Loucy (cell line): Measurements from ENCODE around the gene C19orf12.
A peak's percentile ranks its signal among the peaks of the same experiment; 100 is the strongest.
"Not testable (repeated sequence)": the region's sequence is repeated elsewhere in the genome, so short reads cannot be mapped to it uniquely, and the experiment has no call there.

Source experiments
- H2AFZ ChIP-seq: fragments of 200-600 bp; sonication (generic); 2 replicates; pipeline ENCODE4 v1.6.0; 2016; ENCODE audit warnings: antibody characterized with exemption, mild to moderate bottlenecking, low read length, moderate library complexity
- H3F3A ChIP-seq: fragments of 200-600 bp; 2 replicates; pipeline ENCODE4 v1.6.0; 2016; ENCODE audit warnings: antibody characterized with exemption, low read depth, mild to moderate bottlenecking
- H3K27me3 ChIP-seq: fragments of 200-600 bp; sonication (generic); 2 replicates; pipeline ENCODE4 v1.6.1; 2014; ENCODE audit warnings: low read length, mild to moderate bottlenecking; ENCODE audit not compliant: insufficient read depth, poor library complexity, severe bottlenecking
- H3K36me3 ChIP-seq: fragments of 200-600 bp; sonication (generic); 2 replicates; pipeline ENCODE4 v1.6.1; 2016; ENCODE audit warnings: low read length; ENCODE audit not compliant: insufficient read depth
- H3K4me1 ChIP-seq: fragments of 200-600 bp; sonication (generic); 2 replicates; pipeline ENCODE4 v1.5.1; 2014; ENCODE audit warnings: low read length, mild to moderate bottlenecking; ENCODE audit not compliant: insufficient read depth, poor library complexity, severe bottlenecking
- H3K4me2 ChIP-seq: fragments of 200-600 bp; sonication (generic); 2 replicates; pipeline ENCODE4 v1.6.0; 2014; ENCODE audit warnings: antibody characterized with exemption, low read length, low read depth, mild to moderate bottlenecking; ENCODE audit not compliant: poor library complexity, severe bottlenecking
- H3K4me3 ChIP-seq: fragments of 200-600 bp; sonication (generic); 2 replicates; pipeline ENCODE4 v1.5.1; 2014; ENCODE audit warnings: low read length, mild to moderate bottlenecking, mixed read lengths; ENCODE audit not compliant: poor library complexity, severe bottlenecking
- H3K79me2 ChIP-seq: fragments of 200-600 bp; sonication (generic); 2 replicates; pipeline ENCODE4 v1.6.1; 2014; ENCODE audit warnings: low read length; ENCODE audit not compliant: insufficient read depth
- H3K9ac ChIP-seq: fragments of 200-600 bp; sonication (generic); 2 replicates; pipeline ENCODE4 v1.6.0; 2014; ENCODE audit warnings: mild to moderate bottlenecking, low read depth, low read length, moderate library complexity; ENCODE audit not compliant: poor library complexity, severe bottlenecking
- H3K9me2 ChIP-seq: fragments of 200-600 bp; sonication (generic); replicated peaks from 2 replicates; pipeline ENCODE4 v1.6.1; 2016; ENCODE audit warnings: low read depth, low read length, mixed read lengths
- H3K9me3 ChIP-seq: fragments of 200-600 bp; sonication (generic); 2 replicates; pipeline ENCODE4 v1.6.1; 2014; ENCODE audit warnings: mild to moderate bottlenecking, antibody characterized with exemption, low read length, low read depth; ENCODE audit not compliant: insufficient read depth
- H4K20me1 ChIP-seq: fragments of 200-600 bp; sonication (generic); 2 replicates; pipeline ENCODE4 v1.6.0; 2014; ENCODE audit warnings: antibody characterized with exemption, low read length, mild to moderate bottlenecking; ENCODE audit not compliant: insufficient read depth, poor library complexity, severe bottlenecking
- EZH2phosphoT487 ChIP-seq: fragments of 200-600 bp; IDR thresholded peaks from 2 replicates; pipeline ENCODE4 v1.6.1; 2018; ENCODE audit warnings: antibody characterized with exemption, mild to moderate bottlenecking, moderate library complexity, borderline replicate concordance
- TF ChIP-seq, protein P1 (sequence below): fragments of 200-600 bp; sonication (generic); conservative IDR thresholded peaks from 2 replicates; pipeline ENCODE4 v1.5.1; 2014; ENCODE audit warnings: mild to moderate bottlenecking, antibody characterized with exemption, low read length

C19orf12 gene

DNA sequence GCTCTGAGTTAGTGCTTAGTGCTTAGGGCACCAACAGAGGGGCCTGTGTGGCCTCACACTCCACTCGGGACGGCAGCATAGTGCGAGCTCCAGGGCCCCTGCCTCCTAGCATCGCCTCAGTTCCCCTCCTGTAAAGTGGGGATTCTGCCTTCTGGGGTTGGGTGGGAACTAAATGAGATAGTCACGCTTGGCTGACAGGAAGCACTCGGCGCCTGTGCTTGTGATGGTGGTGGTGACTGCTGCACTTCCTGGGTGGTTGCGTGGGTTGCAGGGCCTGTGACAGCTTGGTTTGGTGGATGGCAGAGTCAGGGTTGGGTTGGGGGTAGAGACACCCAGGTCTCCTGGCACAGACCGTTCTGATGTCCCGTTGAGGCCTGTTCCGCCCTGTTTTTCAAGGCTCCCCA is 42.1 kb downstream of the C19orf12 start:
- peaks cover 27% of the 10 kb centered on the region; the same call in 1 of the 2 replicates for H3K36me3 ChIP-seq
- H4K20me1 ChIP-seq: no peaks in the 10 kb centered on the region
- no peaks in the 10 kb centered on the region for H3K27me3 ChIP-seq
- peak overlapping the region; percentile 64 for H3K4me2 ChIP-seq
- H3K9me3 ChIP-seq: no peaks in the 10 kb centered on the region
- H3K9me2 ChIP-seq: no peaks in the 10 kb centered on the region
- H2AFZ ChIP-seq: no peak overlapping the region
- peaks cover 70% of the 10 kb centered on the region for H3K79me2 ChIP-seq
- peak overlapping the region; percentile 56 for H3K9ac ChIP-seq
- no peaks in the 10 kb centered on the region for H3F3A ChIP-seq
- peaks cover 41% of the 10 kb centered on the region for H3K4me1 ChIP-seq
- TF ChIP-seq EZH2phosphoT487: no peak
- TF ChIP-seq, protein P1, sequence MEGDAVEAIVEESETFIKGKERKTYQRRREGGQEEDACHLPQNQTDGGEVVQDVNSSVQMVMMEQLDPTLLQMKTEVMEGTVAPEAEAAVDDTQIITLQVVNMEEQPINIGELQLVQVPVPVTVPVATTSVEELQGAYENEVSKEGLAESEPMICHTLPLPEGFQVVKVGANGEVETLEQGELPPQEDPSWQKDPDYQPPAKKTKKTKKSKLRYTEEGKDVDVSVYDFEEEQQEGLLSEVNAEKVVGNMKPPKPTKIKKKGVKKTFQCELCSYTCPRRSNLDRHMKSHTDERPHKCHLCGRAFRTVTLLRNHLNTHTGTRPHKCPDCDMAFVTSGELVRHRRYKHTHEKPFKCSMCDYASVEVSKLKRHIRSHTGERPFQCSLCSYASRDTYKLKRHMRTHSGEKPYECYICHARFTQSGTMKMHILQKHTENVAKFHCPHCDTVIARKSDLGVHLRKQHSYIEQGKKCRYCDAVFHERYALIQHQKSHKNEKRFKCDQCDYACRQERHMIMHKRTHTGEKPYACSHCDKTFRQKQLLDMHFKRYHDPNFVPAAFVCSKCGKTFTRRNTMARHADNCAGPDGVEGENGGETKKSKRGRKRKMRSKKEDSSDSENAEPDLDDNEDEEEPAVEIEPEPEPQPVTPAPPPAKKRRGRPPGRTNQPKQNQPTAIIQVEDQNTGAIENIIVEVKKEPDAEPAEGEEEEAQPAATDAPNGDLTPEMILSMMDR: no peak
- H3K4me3 ChIP-seq: peak overlapping the region; percentile 47

- Histone ChIP-seq H3K9me2 (no peaks in the 10 kb centered on the region), H3K9me3 (no peaks in the 10 kb centered on the region), H3F3A (no peaks in the 10 kb centered on the region), H4K20me1 (no peaks in the 10 kb centered on the region), H3K9ac (peak overlapping the region; percentile 56), H3K4me2 (peak overlapping the region; percentile 64), H2AFZ (no peak overlapping the region), H3K4me1 (peaks cover 46% of the 10 kb centered on the region), H3K36me3 (peaks cover 27% of the 10 kb centered on the region; the same call in 1 of the 2 replicates), H3K27me3 (no peaks in the 10 kb centered on the region), H3K79me2 (peaks cover 74% of the 10 kb centered on the region), H3K4me3 (peak overlapping the region; percentile 47)
- TF ChIP-seq, protein P1: no peak
- TF ChIP-seq EZH2phosphoT487: no peak
These were observed 42.6 kb downstream of the C19orf12 start for GRCh38 chr19:29672319-29672932.

- TF ChIP-seq, protein P1: peak; percentile 53
- no peak for TF ChIP-seq EZH2phosphoT487
- Histone ChIP-seq H3K4me2 (peak overlapping the region; percentile 64), H3K9me3 (no peaks in the 10 kb centered on the region), H3K36me3 (peaks cover 22% of the 10 kb centered on the region; the same call in 1 of the 2 replicates), H3K4me1 (peaks cover 55% of the 10 kb centered on the region), H3K9ac (no peak overlapping the region), H3K9me2 (no peaks in the 10 kb centered on the region), H3F3A (no peaks in the 10 kb centered on the region), H2AFZ (no peak overlapping the region), H3K4me3 (peak overlapping the region; percentile 34), H3K79me2 (peaks cover 82% of the 10 kb centered on the region), H4K20me1 (no peaks in the 10 kb centered on the region), H3K27me3 (no peaks in the 10 kb centered on the region)
These were observed 43.5 kb downstream of the C19orf12 start for GRCh38 chr19:29671393-29672160.

- Histone ChIP-seq H3K4me1 (peaks cover 57% of the 10 kb centered on the region), H3K4me2 (peak overlapping the region; percentile 64), H3K36me3 (peaks cover 22% of the 10 kb centered on the region; the same call in 1 of the 2 replicates), H3K79me2 (peaks cover 88% of the 10 kb centered on the region), H3K4me3 (peak overlapping the region; percentile 10)
- not testable (repeated sequence) for H3K9me2 ChIP-seq, H3F3A ChIP-seq, H3K9ac ChIP-seq, H4K20me1 ChIP-seq, H3K9me3 ChIP-seq, H2AFZ ChIP-seq, H3K27me3 ChIP-seq
These were observed 44.1 kb downstream of the C19orf12 start for GRCh38 chr19:29671026-29671392.
